ENCODE measurements around the gene ACSS2.
A peak's percentile ranks its signal among the peaks of the same experiment; 100 is the strongest.

The ACSS2 gene

GRCh38 chr20:34907616-34908469 lies 31.4 kb downstream of the ACSS2 start:
- peak; percentile 95 for FAIRE-seq
- peak; percentile 92 for DNase-seq (ENCODE audit: low spot score)

GRCh38 chr20:34915131-34915530 lies 38.7 kb downstream of the ACSS2 start:
- no peak for FAIRE-seq
- DNase-seq (ENCODE audit: low spot score), result no peak

- FAIRE-seq (no peak), DNase-seq (ENCODE audit: low spot score) (no peak)
These were observed 39.5 kb downstream of the ACSS2 start for GRCh38 chr20:34915749-34916455.

- FAIRE-seq, result no peak
- no peak for DNase-seq (ENCODE audit: low spot score)
These were observed 40.5 kb downstream of the ACSS2 start for GRCh38 chr20:34916774-34917354.

- FAIRE-seq (no peak), DNase-seq (ENCODE audit: low spot score) (no peak)
These were observed 43.6 kb downstream of the ACSS2 start for GRCh38 chr20:34920055-34920454.

GRCh38 chr20:34921436-34921835 lies 45.0 kb downstream of the ACSS2 start:
- DNase-seq (ENCODE audit: low spot score) (no peak), FAIRE-seq (no peak)

- no peak for FAIRE-seq
These were observed 46.4 kb downstream of the ACSS2 start for GRCh38 chr20:34922654-34923381.

GRCh38 chr20:34923414-34923813 lies 47.0 kb downstream of the ACSS2 start:
- FAIRE-seq (no peak), DNase-seq (ENCODE audit: low spot score) (no peak)

More at GRCh38 chr20:34922654-34923381, 46.4 kb downstream of the ACSS2 start:
- DNase-seq (ENCODE audit: low spot score), result no peak

GRCh38 chr20:34925341-34925740 lies 48.9 kb downstream of the ACSS2 start:
- DNase-seq (ENCODE audit: low spot score), result no peak
- FAIRE-seq, result no peak

- DNase-seq (ENCODE audit: low spot score), result no peak
- no peak for FAIRE-seq
These were observed 49.6 kb downstream of the ACSS2 start for GRCh38 chr20:34925981-34926380.

- DNase-seq (ENCODE audit: low spot score) (no peak), FAIRE-seq (no peak)
These were observed 50.2 kb downstream of the ACSS2 start for GRCh38 chr20:34926581-34926980.

GRCh38 chr20:34927736-34928135 lies 51.3 kb downstream of the ACSS2 start:
- FAIRE-seq (no peak), DNase-seq (ENCODE audit: low spot score) (no peak)

GRCh38 chr20:34928411-34928810 lies 52.0 kb downstream of the ACSS2 start:
- FAIRE-seq, result no peak

GRCh38 chr20:34931771-34932170 lies 55.4 kb downstream of the ACSS2 start:
- DNase-seq (ENCODE audit: low spot score), result no peak
- no peak for FAIRE-seq

More at GRCh38 chr20:34928411-34928810, 52.0 kb downstream of the ACSS2 start:
- DNase-seq (ENCODE audit: low spot score), result no peak

GRCh38 chr20:34938466-34939163 lies 62.2 kb downstream of the ACSS2 start:
- FAIRE-seq (no peak), DNase-seq (ENCODE audit: low spot score) (no peak)

- no peak for DNase-seq (ENCODE audit: low spot score)
- no peak for FAIRE-seq
These were observed 63.7 kb downstream of the ACSS2 start for GRCh38 chr20:34940081-34940481.

- FAIRE-seq (no peak), DNase-seq (ENCODE audit: low spot score) (no peak)
These were observed 64.8 kb downstream of the ACSS2 start for GRCh38 chr20:34941226-34941625.

GRCh38 chr20:34942301-34942700 lies 65.9 kb downstream of the ACSS2 start:
- FAIRE-seq (no peak), DNase-seq (ENCODE audit: low spot score) (no peak)

GRCh38 chr20:34943808-34944567 lies 67.6 kb downstream of the ACSS2 start:
- FAIRE-seq, result no peak

More at GRCh38 chr20:34943808-34944567, 67.6 kb downstream of the ACSS2 start:
- DNase-seq (ENCODE audit: low spot score), result no peak

All from RCC 7860 (cell line).